Astrocyte of the cerebellum (primary cell): Measurements from ENCODE around the gene IQSEC2.

ENCODE experiments used
- DNase-seq: peaks from one replicate; pipeline ENCODE4 v3.0.0-alpha.2; 2011; ENCODE audit warnings: low read depth
- H3K4me3 ChIP-seq: 2 replicates; pipeline ENCODE4 v1.5.1; 2011; ENCODE audit warnings: mild to moderate bottlenecking, low read depth, low read length, moderate library complexity
- CTCF ChIP-seq: IDR thresholded peaks from 2 replicates; pipeline ENCODE4 v1.5.1; 2012; ENCODE audit warnings: low read length, low read depth, moderate library complexity, mild to moderate bottlenecking; ENCODE audit errors: missing control alignments
- in situ Hi-C: cut with HindIII; loops from 2 replicates; pipeline ENCODE4 v1.10.0; 2017; ENCODE audit warnings: low sequenced_read_pairs

The IQSEC2 gene

GRCh38 chrX:53288189-53288588 lies 6.8 kb upstream of the IQSEC2 start:
- in situ Hi-C loops, result no loop called here
- no peak for TF ChIP-seq CTCF
- H3K4me3 ChIP-seq, result no peak overlapping the region
- no peak for DNase-seq

GRCh38 chrX:53287493-53288138 lies 6.2 kb upstream of the IQSEC2 start:
- no peak overlapping the region for H3K4me3 ChIP-seq
- in situ Hi-C loops, result no loop called here
- no peak for DNase-seq
- TF ChIP-seq CTCF, result no peak

- H3K4me3 ChIP-seq, result no peak overlapping the region
- in situ Hi-C loops, result no loop called here
- no peak for TF ChIP-seq CTCF
- no peak for DNase-seq
These were observed 4.8 kb upstream of the IQSEC2 start for GRCh38 chrX:53286171-53286570.

DNA sequence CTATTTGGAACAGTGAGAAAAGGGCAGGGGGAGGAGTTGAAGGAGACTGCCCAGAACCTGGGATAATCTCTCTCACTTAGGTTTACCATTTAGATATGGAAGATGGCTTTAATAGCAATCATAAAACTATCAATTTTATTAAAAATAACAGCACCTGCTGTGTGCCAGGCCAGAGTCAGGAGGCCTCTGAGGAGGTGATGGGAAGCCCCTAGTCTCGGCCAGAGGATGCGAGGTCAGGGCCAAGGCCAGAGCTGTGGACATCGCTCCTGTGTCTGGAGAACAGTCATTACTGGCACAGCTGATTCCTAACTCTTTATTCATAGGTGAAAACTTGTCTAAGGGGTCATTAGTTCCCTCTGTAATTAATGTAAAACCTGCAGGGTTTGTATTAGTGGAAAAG lies 4.2 kb upstream of the IQSEC2 start:
- in situ Hi-C loops, result no loop called here
- TF ChIP-seq CTCF, result no peak
- H3K4me3 ChIP-seq, result no peak overlapping the region
- DNase-seq, result no peak

- in situ Hi-C loops, result no loop called here
- TF ChIP-seq CTCF, result peak; percentile 92
- H3K4me3 ChIP-seq, result no peak overlapping the region
- no peak for DNase-seq
These were observed 3.5 kb upstream of the IQSEC2 start for GRCh38 chrX:53284684-53285447.

GRCh38 chrX:53283567-53283966 lies 2.2 kb upstream of the IQSEC2 start:
- no peak for TF ChIP-seq CTCF
- in situ Hi-C loops, result no loop called here
- no peak overlapping the region for H3K4me3 ChIP-seq
- DNase-seq, result no peak
